KG1 (cell line): ENCODE measurements around the gene H1-8.

Experiments
- DNase-seq: peaks from one replicate; lab custom pipeline; 2025; lab: John Stamatoyannopoulos, UW

Gene H1-8

GRCh38 chr3:129574206-129574605 is 31.2 kb downstream of the H1-8 start:
- no peak for DNase-seq

- no peak for DNase-seq
Observed at GRCh38 chr3:129575233-129575996, 32.4 kb downstream of the H1-8 start.

GRCh38 chr3:129575997-129576384 is 33.0 kb downstream of the H1-8 start:
- DNase-seq, result no peak

- DNase-seq, result peak; percentile 68
Observed at GRCh38 chr3:129576514-129577352, 33.8 kb downstream of the H1-8 start.

DNA sequence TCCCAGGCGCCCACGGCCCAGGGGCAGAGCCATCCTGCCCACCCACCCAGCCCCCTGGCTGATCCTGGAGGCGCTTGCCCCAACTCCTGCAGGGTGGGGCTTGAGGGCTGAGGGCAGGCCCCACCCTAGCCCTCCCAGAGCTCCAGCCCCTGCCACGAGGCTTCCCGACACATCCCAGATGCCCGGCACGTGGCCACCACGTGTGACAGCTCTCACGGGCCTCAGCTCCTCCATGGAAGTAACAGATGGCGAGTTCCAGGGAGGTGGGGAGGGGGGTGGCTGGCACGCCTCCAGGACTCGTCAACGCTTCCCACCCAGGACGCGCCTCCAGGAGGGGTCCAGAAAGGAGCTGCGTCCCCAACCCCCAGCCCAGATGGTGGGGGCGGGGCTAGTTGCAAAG is 34.4 kb downstream of the H1-8 start:
- DNase-seq, result no peak

- peak; percentile 52 for DNase-seq
Observed at GRCh38 chr3:129577925-129578786, 35.2 kb downstream of the H1-8 start.

DNA sequence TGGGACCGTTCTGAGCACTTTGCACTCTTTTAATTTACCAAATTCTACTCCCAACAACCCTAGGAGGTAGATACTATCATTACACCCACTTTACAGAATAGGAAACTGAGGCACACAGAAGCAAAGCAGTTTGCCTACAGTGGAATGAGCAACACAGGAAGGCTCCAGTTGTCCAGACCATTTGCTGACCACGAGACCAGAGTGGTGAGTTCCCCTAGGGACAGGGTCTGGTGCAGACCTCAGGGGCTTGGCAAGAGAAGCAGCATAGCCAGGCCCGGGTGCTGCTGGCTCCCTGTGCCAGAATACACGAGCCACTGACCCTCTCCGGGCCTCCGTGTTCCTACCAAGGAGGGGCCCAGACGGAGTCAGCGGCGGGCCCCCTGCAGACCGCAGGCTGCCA is 37.0 kb downstream of the H1-8 start:
- DNase-seq, result no peak

- DNase-seq, result no peak
Observed at GRCh38 chr3:129581623-129582022, 38.6 kb downstream of the H1-8 start.

- no peak for DNase-seq
Observed at GRCh38 chr3:129582799-129583198, 39.8 kb downstream of the H1-8 start.

DNA sequence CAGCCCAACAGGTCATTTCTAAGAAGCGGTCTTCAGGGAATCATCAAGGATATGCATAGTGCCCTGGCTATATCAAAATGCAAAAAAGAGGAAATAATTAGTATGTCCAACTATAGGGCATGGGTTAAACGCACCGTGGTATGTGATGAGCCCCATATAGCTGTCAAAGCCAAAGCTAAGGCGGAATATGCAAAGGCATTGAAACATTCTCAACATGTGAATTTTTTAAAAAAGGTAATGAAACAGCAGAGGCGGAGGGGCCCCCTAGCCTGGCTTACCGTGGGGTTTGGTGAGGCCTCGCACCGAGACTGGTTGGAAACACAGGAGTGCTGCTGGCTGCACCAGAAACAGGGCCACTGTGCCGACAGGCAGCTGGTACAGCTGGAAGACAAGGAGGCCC is 40.3 kb downstream of the H1-8 start:
- DNase-seq, result no peak

GRCh38 chr3:129584631-129585030 is 41.7 kb downstream of the H1-8 start:
- no peak for DNase-seq

GRCh38 chr3:129585949-129586657 is 43.1 kb downstream of the H1-8 start:
- DNase-seq, result no peak

GRCh38 chr3:129586746-129587430 is 43.9 kb downstream of the H1-8 start:
- DNase-seq, result no peak

- no peak for DNase-seq
Observed at GRCh38 chr3:129587566-129588210, 44.7 kb downstream of the H1-8 start.

DNA sequence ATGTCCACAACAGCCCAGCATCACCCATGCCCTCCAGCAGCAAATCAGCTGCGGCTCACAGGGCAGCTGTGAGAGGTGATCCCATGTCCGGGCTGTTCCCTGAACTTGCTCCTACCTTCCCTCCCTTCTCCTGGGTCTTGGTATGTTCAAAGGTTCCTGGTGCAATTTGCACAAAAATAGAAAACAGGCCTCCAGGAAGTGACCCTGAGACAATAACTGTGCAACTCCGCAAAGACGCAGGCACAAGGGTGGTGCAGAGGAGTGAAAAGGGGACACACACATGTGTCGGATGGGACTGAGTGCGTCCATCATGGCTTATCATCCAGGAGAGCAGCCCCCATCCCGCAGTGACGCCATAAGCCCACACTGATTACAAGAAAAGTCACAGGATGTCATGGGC is 47.2 kb downstream of the H1-8 start:
- DNase-seq, result no peak

- DNase-seq, result no peak
Observed at GRCh38 chr3:129591932-129592331, 49.0 kb downstream of the H1-8 start.

- peak; percentile 36 for DNase-seq
Observed at GRCh38 chr3:129592381-129593131, 49.6 kb downstream of the H1-8 start.

DNA sequence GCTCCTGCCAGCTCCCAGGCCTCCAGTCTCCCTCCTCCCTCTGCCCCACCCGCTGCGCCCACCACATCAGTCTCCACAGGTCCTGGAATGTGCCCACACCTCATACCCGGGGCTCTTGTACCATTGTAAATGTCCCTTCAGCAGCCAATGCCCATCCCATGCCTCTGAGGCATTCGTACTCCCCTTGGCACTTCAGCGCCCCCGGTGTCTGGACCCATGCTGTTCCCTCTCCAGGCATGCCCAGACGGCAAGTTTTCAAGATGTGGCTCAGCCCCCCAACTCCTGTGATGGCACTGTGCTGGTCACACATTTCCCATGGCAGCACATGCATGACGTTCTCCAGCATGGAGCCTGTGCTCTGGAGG is 50.2 kb downstream of the H1-8 start:
- DNase-seq, result no peak

GRCh38 chr3:129593595-129594339 is 50.8 kb downstream of the H1-8 start:
- DNase-seq, result peak; percentile 38
